ENCODE measurements around the gene IRAK2. TPM values are rescaled to one million over a fixed set of nuclear protein-coding genes. Genes with fewer than 3 reads are reported as not detected.

The IRAK2 gene, protein sequence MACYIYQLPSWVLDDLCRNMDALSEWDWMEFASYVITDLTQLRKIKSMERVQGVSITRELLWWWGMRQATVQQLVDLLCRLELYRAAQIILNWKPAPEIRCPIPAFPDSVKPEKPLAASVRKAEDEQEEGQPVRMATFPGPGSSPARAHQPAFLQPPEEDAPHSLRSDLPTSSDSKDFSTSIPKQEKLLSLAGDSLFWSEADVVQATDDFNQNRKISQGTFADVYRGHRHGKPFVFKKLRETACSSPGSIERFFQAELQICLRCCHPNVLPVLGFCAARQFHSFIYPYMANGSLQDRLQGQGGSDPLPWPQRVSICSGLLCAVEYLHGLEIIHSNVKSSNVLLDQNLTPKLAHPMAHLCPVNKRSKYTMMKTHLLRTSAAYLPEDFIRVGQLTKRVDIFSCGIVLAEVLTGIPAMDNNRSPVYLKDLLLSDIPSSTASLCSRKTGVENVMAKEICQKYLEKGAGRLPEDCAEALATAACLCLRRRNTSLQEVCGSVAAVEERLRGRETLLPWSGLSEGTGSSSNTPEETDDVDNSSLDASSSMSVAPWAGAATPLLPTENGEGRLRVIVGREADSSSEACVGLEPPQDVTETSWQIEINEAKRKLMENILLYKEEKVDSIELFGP
- total RNA-seq: 2.7 and 10.9 TPM in 2 replicates

DNA sequence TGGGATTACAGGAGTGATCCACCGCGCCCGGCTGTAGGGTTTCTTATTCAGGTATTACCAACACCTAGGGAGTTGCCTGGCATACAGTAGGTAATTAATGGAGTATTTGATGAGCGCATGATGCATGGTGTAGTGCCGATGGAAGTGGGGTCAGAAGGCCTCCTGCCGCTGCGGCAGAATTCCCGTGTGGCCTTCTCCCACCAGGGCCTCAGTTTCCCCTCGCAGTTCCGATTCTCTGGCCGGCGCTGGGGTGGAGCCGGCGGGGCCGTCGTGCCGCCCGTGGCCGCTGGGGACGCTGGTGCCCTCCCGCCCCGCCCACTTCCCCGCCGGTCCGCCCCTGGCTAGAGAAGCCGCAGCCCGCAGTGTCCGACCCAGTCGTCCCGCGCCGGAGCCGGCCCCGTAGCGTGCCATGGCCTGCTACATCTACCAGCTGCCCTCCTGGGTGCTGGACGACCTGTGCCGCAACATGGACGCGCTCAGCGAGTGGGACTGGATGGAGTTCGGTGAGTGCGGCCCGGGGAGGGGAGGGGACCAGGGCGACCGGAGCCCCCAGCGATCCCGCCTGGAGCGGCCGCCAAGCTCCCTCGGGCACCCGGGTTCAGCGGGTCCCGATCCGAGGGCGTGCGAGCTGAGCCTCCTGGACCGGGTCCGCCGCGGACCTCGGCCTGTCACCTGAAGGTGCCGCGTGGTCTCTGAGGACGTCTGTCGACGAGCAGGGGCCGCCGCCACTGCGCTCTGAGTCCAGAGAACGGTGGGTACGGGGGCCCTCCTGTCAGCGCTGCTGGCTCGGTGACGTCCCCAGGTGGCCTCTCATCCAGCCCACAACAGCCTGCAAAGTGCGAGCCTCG is at the start of gene IRAK2:
Gene IRAK2 (plus strand): TSS at position 374 of the 848 bp plus-strand sequence. CDS start 36 bp downstream, at position 410.

DNA sequence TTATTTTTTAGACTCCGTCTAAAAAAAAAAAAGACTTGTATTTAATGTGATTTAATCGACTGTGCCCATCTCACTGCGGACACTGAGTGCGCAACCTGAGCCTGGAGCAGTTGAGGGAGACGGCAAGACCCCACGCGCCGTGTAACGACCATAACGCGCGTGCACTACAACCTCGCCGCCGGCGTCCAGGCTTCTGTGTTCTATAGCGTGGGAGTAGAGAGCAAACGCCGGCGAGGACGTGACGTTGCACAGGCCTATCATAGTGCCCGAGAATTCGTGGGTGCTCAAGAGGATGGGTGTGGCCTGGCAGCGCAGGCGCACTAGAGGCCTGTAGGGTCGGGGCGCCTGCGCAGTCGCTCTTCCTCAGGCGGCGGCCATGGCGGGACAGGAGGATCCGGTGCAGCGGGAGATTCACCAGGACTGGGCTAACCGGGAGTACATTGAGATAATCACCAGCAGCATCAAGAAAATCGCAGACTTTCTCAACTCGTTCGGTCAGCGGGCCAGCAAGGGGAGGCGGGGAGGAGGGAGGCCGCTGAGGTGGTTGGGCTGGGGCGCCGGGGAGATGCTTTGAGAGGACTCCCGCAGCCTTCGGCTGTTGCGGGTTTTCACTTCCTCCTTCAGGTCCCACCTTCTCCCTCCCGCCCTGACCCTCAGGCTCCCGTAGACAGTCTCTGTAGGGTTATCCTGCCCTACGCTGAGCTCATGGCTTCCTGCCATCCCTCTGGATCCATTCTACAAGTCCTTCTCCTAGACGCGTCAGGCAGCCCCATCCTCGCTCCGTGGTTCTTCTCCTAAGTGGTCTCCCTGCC is 49.2 kb upstream of the IRAK2 start, which contains the start of gene BRK1:
Gene BRK1 (plus strand): TSS at position 350 of the 812 bp plus-strand sequence. CDS start 27 bp downstream, at position 377.

DNA sequence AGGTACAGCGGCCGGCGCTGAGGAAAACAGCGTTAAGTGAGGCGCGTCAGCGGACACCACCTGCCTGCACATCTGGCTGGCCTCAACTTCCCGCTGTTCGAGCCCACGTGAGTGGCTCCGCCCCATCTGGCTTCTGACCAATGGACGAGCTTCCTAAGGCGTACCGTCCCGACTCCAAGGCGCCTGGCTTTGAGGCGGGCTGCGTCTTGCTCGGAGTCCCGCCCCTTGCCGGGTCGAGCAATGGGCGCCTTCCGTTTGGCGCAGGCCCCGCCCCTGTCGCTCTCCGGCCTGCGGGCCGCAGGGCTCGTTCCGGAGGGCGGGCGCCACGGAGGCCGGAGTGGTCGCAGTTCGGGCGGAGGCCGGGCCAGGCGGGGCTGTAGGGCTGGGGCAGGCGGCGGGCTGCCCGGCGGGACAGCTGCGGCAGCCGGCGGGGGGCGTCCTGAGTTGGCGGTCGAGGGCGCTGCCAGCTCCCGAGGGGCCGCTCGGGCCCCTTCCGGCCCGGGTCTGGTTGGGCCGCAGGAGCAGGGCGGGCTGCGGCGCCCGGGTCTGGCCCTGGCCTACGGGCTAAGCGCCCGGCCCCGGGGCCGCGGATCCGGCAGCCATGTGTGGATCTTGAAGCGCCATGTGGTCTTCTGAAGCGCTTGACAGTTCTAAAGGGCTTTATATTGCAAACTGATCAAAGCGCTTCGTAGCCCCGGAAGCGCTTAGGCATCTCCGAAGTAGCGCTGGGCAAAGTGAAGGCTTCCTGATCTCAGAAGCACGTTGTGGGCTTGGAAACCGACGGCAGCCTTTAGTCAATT is 83.7 kb downstream of the IRAK2 start, which contains the start of gene TATDN2:
Gene TATDN2 (plus strand): TSS at position 276 of the 800 bp plus-strand sequence. CDS start 742 bp downstream, outside the sequence.

DNA sequence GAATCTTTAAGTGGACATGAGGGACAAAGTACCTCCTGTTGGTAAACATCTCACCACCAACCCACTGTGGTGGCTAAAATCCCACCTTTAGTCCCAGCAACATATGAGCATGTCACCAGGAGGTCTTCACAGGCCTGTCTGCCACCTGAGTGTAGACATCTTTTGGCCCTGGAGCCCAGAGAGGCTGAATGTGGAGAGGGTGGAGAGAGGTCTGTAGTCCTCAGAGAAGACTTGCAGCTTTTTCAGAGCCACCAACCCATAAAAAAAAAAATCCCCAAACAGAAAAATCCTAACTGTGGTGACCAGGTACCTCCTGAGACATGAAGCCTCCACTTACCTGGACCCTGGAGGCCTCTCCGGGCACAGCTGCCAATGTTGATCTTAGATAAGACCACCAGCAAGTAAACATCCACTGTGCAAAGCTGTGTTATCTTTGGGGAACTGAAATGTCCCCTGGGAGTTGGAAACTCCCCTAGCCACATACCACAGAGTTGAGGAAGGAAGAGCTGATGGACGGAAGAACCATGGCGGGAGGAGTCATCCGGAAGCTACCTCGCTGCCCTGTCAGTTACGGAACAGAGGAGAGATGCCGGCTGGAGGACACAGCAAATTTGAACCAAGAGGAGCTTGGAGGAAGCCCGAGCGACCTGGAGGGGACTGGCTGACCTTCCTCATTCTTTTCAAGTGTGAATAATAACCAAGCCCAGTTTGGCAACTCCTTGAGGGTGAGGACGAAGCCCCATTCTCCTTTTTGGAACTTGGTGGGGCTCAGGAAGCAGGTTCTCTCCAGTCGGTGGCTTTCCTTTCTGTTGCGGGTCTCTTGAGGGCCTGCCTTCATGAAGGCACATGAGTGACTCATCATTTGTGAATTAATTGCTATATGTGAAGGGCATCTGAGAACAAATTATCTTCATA is 128.0 kb downstream of the IRAK2 start, which contains the start of gene GHRL:
Gene GHRL (minus strand): TSS at position 443 of the 915 bp plus-strand sequence. CDS start 2,767 bp downstream, outside the sequence.

Other genes starting within 250 kb of the IRAK2 start
- gene IL17RC, start 247.8 kb upstream of the IRAK2 start, total RNA-seq: 35.4 and 50.9 TPM in 2 replicates
- 23.0 and 26.7 TPM in 2 replicates for gene CRELD1, start 231.1 kb upstream of the IRAK2 start, total RNA-seq
- 2.8 and 3.8 TPM in 2 replicates for gene PRRT3, start 212.5 kb upstream of the IRAK2 start, total RNA-seq
- gene EMC3, start 178.1 kb upstream of the IRAK2 start, total RNA-seq: 68.5 and 87.6 TPM in 2 replicates
- gene FANCD2, start 138.5 kb upstream of the IRAK2 start, total RNA-seq: 2.9 and 12.5 TPM in 2 replicates
- not detected in 2 replicates for gene FANCD2OS, start 56.7 kb upstream of the IRAK2 start, total RNA-seq
- 150 and 153 TPM in 2 replicates for gene BRK1, start 49.2 kb upstream of the IRAK2 start, total RNA-seq
- gene VHL, start 23.1 kb upstream of the IRAK2 start, total RNA-seq: 32.0 and 32.2 TPM in 2 replicates
- gene TATDN2, start 83.5 kb downstream of the IRAK2 start, total RNA-seq: 10.5 and 11.0 TPM in 2 replicates
- not detected in 2 replicates for gene GHRL, start 128.0 kb downstream of the IRAK2 start, total RNA-seq
- 245 and 250 TPM in 2 replicates for gene SEC13, start 156.2 kb downstream of the IRAK2 start, total RNA-seq